CD4-positive, alpha-beta T cell (primary cell): Measurements from ENCODE around the gene GAS2L1. TPM values are rescaled to one million over a fixed set of nuclear protein-coding genes. Genes with fewer than 3 reads are reported as not detected.

Experiments
- ATAC-seq: fragments of 200-7000 bp; cut with Tn5 transposase; one replicate; pipeline ENCODE4 v1.10.0; 2022; ENCODE audit warnings: mild to moderate bottlenecking; ENCODE audit not compliant: poor library complexity
- CTCF ChIA-PET: fragments of 350-600 bp; sonication (Branson Sonifier 250); formaldehyde crosslinking; loops from one replicate; lab custom pipeline; 2021; ENCODE audit warnings: antibody characterized with exemption, inconsistent platforms; lab: Charles Lee
- POLR2A ChIA-PET: fragments of 350-600 bp; sonication (Branson Sonifier 250); formaldehyde crosslinking; loops from one replicate; lab custom pipeline; 2021; ENCODE audit warnings: antibody characterized with exemption, inconsistent platforms; lab: Charles Lee
- DNase-seq, 14 experiments: peaks; one replicate each; pipeline ENCODE4 v3.0.0-alpha.2; 2013 to 2020; ENCODE audit warnings: mixed read lengths in 2 of 14
- H3K27ac ChIP-seq, 2 donors: one replicate each; pipeline versions ENCODE4 v1.5.1 to v1.7.0; 2013; ENCODE audit warnings: low read length in 2 of 2, low read depth in 1 of 2, mild to moderate bottlenecking in 1 of 2
- H3K27me3 ChIP-seq, 2 experiments: 1 replicate in 1 of 2; 2 replicates in 1 of 2; pipeline versions ENCODE4 v1.6.1 to v1.7.0; 2013; ENCODE audit warnings: low read length in 2 of 2, control low read depth in 1 of 2, mild to moderate bottlenecking in 1 of 2, moderate library complexity in 1 of 2; ENCODE audit not compliant: insufficient read depth in 2 of 2, control insufficient read depth in 1 of 2
- H3K36me3 ChIP-seq: one replicate; pipeline ENCODE4 v1.6.1; 2013; ENCODE audit warnings: low read length, control low read depth; ENCODE audit not compliant: insufficient read depth
- H3K4me1 ChIP-seq: one replicate; pipeline ENCODE4 v1.6.1; 2013; ENCODE audit warnings: low read length, control low read depth; ENCODE audit not compliant: insufficient read depth
- H3K4me3 ChIP-seq: one replicate; pipeline ENCODE4 v1.5.1; 2013; ENCODE audit warnings: mild to moderate bottlenecking, low read length, moderate library complexity
- H3K9me3 ChIP-seq, 2 experiments: 1 replicate in 1 of 2; 2 replicates in 1 of 2; pipeline versions ENCODE4 v1.6.1 to v1.7.0; 2013; ENCODE audit warnings: low read length in 2 of 2, mild to moderate bottlenecking in 2 of 2, control low read depth in 1 of 2, moderate library complexity in 1 of 2; ENCODE audit not compliant: control insufficient read depth in 1 of 2, insufficient read depth in 1 of 2
- H3K27ac Mint-ChIP-seq: one replicate; pipeline ENCODE4 v1.8.0; 2020; ENCODE audit warnings: mixed read lengths
- H3K27me3 Mint-ChIP-seq: one replicate; pipeline ENCODE4 v1.8.0; 2021; ENCODE audit warnings: mixed read lengths
- H3K36me3 Mint-ChIP-seq: one replicate; pipeline ENCODE4 v1.8.0; 2021; ENCODE audit warnings: low read depth, mixed read lengths
- H3K4me1 Mint-ChIP-seq: one replicate; pipeline ENCODE4 v1.8.0; 2021; ENCODE audit warnings: low read depth, mixed read lengths
- H3K4me3 Mint-ChIP-seq: one replicate; pipeline ENCODE4 v1.8.0; 2020; ENCODE audit warnings: mild to moderate bottlenecking, mixed read lengths
- H3K9me3 Mint-ChIP-seq: one replicate; pipeline ENCODE4 v1.8.0; 2020; ENCODE audit warnings: mixed read lengths
- intact Hi-C, 2 experiments: fragments of 100-400 bp; cut with DNase I in 1 of 2; cut with micrococcal nuclease in 1 of 2; formaldehyde crosslinking; loops; one replicate each; pipeline versions ENCODE4 v1.15.1 to v1.9.0; 2023 to 2025; cut with DNase I, micrococcal nuclease
- total RNA-seq, 174 experiments: library from RNA in 2 of 174; stranded (reverse) in 2 of 174; gene quantifications; one replicate each; pipeline ENCODE4 v1.2.3 and lab custom pipeline; 2021 to 2026
- TF ChIP-seq, protein P1 (sequence below): fragments of 200-600 bp; IDR thresholded peaks from one replicate; pipeline ENCODE4 v1.8.0; 2022; ENCODE audit warnings: antibody characterized with exemption, mild to moderate bottlenecking

The GAS2L1 gene
- total RNA-seq, 2 experiments from 2014 or later: 0.28 to 0.77 TPM

- ChIA-PET POLR2A (no interaction called here), CTCF (no interaction called here)
- H3K27me3 Mint-ChIP-seq: no peaks in the 10 kb centered on the region
- intact Hi-C loops: no loop called here
- no peak for ATAC-seq
- H3K36me3 Mint-ChIP-seq: peaks cover 96% of the 10 kb centered on the region
- no peak overlapping the region for H3K27ac Mint-ChIP-seq
- TF ChIP-seq, protein P1, sequence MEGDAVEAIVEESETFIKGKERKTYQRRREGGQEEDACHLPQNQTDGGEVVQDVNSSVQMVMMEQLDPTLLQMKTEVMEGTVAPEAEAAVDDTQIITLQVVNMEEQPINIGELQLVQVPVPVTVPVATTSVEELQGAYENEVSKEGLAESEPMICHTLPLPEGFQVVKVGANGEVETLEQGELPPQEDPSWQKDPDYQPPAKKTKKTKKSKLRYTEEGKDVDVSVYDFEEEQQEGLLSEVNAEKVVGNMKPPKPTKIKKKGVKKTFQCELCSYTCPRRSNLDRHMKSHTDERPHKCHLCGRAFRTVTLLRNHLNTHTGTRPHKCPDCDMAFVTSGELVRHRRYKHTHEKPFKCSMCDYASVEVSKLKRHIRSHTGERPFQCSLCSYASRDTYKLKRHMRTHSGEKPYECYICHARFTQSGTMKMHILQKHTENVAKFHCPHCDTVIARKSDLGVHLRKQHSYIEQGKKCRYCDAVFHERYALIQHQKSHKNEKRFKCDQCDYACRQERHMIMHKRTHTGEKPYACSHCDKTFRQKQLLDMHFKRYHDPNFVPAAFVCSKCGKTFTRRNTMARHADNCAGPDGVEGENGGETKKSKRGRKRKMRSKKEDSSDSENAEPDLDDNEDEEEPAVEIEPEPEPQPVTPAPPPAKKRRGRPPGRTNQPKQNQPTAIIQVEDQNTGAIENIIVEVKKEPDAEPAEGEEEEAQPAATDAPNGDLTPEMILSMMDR: no peak
- no peak for DNase-seq
- Histone ChIP-seq H3K27me3 (no peaks in the 10 kb centered on the region), H3K4me3 (no peak overlapping the region), H3K9me3 (no peaks in the 10 kb centered on the region), H3K4me1 (no peaks in the 10 kb centered on the region), H3K36me3 (peaks cover 86% of the 10 kb centered on the region), H3K27ac (no peak overlapping the region)
- H3K4me1 Mint-ChIP-seq: no peaks in the 10 kb centered on the region
- no peaks in the 10 kb centered on the region for H3K9me3 Mint-ChIP-seq
- no peak overlapping the region for H3K4me3 Mint-ChIP-seq
These were observed 40.2 kb downstream of the GAS2L1 start for GRCh38 chr22:29346659-29347058.

DNA sequence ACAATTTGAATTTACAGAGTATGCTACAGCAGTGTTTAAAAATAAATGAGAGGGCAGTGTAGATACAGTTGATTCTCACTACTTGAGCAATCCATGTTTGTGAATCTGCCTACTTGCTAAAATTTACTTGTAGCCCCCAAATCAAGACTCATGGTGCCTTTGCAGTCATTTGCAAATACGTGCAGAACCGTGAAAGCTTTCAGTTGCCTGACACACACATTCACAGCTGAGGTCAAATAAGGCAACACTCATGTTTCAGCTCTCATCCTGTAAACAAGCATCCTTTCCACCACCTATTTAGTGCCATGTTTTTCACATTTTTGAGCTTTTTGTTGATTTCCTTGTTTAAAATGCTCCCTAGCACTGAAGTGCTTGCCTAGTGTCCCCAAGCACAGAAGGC, 41.6 kb downstream of the GAS2L1 start:
- Mint-ChIP-seq H3K4me3 (no peak overlapping the region), H3K36me3 (peaks cover 98% of the 10 kb centered on the region), H3K4me1 (no peaks in the 10 kb centered on the region), H3K27me3 (no peaks in the 10 kb centered on the region), H3K9me3 (no peaks in the 10 kb centered on the region), H3K27ac (no peak overlapping the region)
- CTCF ChIA-PET: no interaction called here
- DNase-seq (no peak), ATAC-seq (no peak)
- H3K27ac ChIP-seq: no peak overlapping the region
- H3K4me3 ChIP-seq: no peak overlapping the region
- peaks cover 87% of the 10 kb centered on the region for H3K36me3 ChIP-seq
- no peaks in the 10 kb centered on the region for H3K4me1 ChIP-seq
- intact Hi-C loops: no loop called here
- TF ChIP-seq, protein P1: no peak
- no peaks in the 10 kb centered on the region for H3K9me3 ChIP-seq
- POLR2A ChIA-PET: no interaction called here
- H3K27me3 ChIP-seq: no peaks in the 10 kb centered on the region

GRCh38 chr22:29348956-29349355, 42.5 kb downstream of the GAS2L1 start:
- no peak for ATAC-seq
- Histone ChIP-seq H3K27me3 (no peaks in the 10 kb centered on the region), H3K27ac (no peak overlapping the region), H3K4me3 (no peak overlapping the region), H3K4me1 (no peaks in the 10 kb centered on the region), H3K36me3 (peaks cover 89% of the 10 kb centered on the region), H3K9me3 (no peaks in the 10 kb centered on the region)
- DNase-seq: no peak
- H3K4me1 Mint-ChIP-seq: no peaks in the 10 kb centered on the region
- H3K9me3 Mint-ChIP-seq: no peaks in the 10 kb centered on the region
- ChIA-PET POLR2A (no interaction called here), CTCF (no interaction called here)
- H3K27ac Mint-ChIP-seq: no peak overlapping the region
- intact Hi-C loops: no loop called here
- peaks cover 98% of the 10 kb centered on the region for H3K36me3 Mint-ChIP-seq
- TF ChIP-seq, protein P1: no peak
- H3K27me3 Mint-ChIP-seq: no peaks in the 10 kb centered on the region
- no peak overlapping the region for H3K4me3 Mint-ChIP-seq
